Activated B cell treated with CpG ODN at 0.5 μM for 24 hours (primary cell): ENCODE results near the gene WDR31. TPM values are rescaled to one million over a fixed set of nuclear protein-coding genes. Genes with fewer than 3 reads are reported as not detected.

Source experiments
- ATAC-seq: fragments of 200-7000 bp; cut with Tn5 transposase; one replicate; pipeline ENCODE4 v1.10.0; 2021; ENCODE audit warnings: low read depth, mild to moderate bottlenecking, moderate library complexity
- CTCF ChIA-PET: fragments of 350-600 bp; sonication (Branson Sonifier 250); formaldehyde crosslinking; loops from one replicate; lab custom pipeline; 2021; ENCODE audit warnings: antibody characterized with exemption; lab: Charles Lee
- POLR2A ChIA-PET: fragments of 350-600 bp; sonication (Branson Sonifier 250); formaldehyde crosslinking; loops from one replicate; lab custom pipeline; 2021; ENCODE audit warnings: antibody characterized with exemption; lab: Charles Lee
- DNase-seq: peaks from one replicate; pipeline ENCODE4 v3.0.0; 2022
- H3K27ac Mint-ChIP-seq: one replicate; pipeline ENCODE4 v1.8.0; 2020; ENCODE audit warnings: mixed read lengths
- H3K27me3 Mint-ChIP-seq: one replicate; pipeline ENCODE4 v1.8.0; 2021; ENCODE audit warnings: mixed read lengths
- H3K36me3 Mint-ChIP-seq: one replicate; pipeline ENCODE4 v1.8.0; 2021; ENCODE audit warnings: low read depth, mixed read lengths
- H3K4me1 Mint-ChIP-seq: one replicate; pipeline ENCODE4 v1.8.0; 2021; ENCODE audit warnings: mixed read lengths
- H3K4me3 Mint-ChIP-seq: one replicate; pipeline ENCODE4 v1.8.0; 2020; ENCODE audit warnings: mild to moderate bottlenecking, mixed read lengths
- H3K9me3 Mint-ChIP-seq: one replicate; pipeline ENCODE4 v1.8.0; 2020; ENCODE audit warnings: mixed read lengths
- CTCF ChIP-seq: fragments of 200-600 bp; IDR thresholded peaks from one replicate; pipeline ENCODE4 v1.8.0; 2022; ENCODE audit warnings: antibody characterized with exemption, mild to moderate bottlenecking
- intact Hi-C: fragments of 100-400 bp; cut with micrococcal nuclease; formaldehyde crosslinking; loops from one replicate; pipeline ENCODE4 v1.15.1; 2024
- total RNA-seq: library from RNA; stranded (reverse); gene quantifications from 2 replicates; pipeline ENCODE4 v1.2.3, GENCODE V29; 2022

Gene WDR31
- total RNA-seq, 1 donor from 2014 or later = 0.73 TPM

DNA sequence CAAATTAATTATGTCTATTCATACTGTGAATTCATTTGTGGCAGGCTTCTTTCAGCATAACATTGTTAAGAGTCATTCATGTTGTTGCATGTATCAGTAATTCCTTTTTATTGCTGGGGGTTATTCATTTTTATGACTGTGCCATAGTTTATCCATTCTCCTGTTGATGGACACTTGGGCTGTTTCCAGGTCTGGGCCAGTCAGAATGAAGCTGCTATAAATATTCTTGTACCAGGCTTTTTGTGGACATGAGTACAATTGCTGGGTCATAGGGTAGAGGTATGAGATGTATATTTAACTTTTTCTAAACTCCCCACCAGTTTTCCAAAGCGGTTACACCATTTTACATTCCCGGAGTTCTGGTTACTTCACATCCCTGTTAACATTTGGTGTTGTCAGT lies 51.0 kb downstream of the WDR31 start:
- H3K9me3 Mint-ChIP-seq = no peaks in the 10 kb centered on the region
- no peaks in the 10 kb centered on the region for H3K27me3 Mint-ChIP-seq
- no peak overlapping the region for H3K27ac Mint-ChIP-seq
- ChIA-PET CTCF (no interaction called here), POLR2A (no interaction called here)
- TF ChIP-seq CTCF = no peak
- H3K4me1 Mint-ChIP-seq = no peaks in the 10 kb centered on the region
- peaks cover 84% of the 10 kb centered on the region for H3K36me3 Mint-ChIP-seq
- ATAC-seq = no peak
- no peak overlapping the region for H3K4me3 Mint-ChIP-seq
- no peak for DNase-seq
- intact Hi-C loops = no loop called here

GRCh38 chr9:113281356-113281755 lies 58.7 kb downstream of the WDR31 start:
- intact Hi-C loops = no loop called here
- ChIA-PET POLR2A (interaction anchor here (0.6 kb wide), 1 partner anchor 488 kb away, joined by 8 read pairs; no protein-coding TSS in a partner anchor), CTCF (no interaction called here)
- Mint-ChIP-seq H3K36me3 (peaks cover 76% of the 10 kb centered on the region), H3K4me1 (peaks cover 4% of the 10 kb centered on the region), H3K9me3 (no peaks in the 10 kb centered on the region), H3K27me3 (no peaks in the 10 kb centered on the region), H3K27ac (no peak overlapping the region), H3K4me3 (no peak overlapping the region)
- ATAC-seq = no peak
- no peak for DNase-seq
- TF ChIP-seq CTCF = no peak

DNA sequence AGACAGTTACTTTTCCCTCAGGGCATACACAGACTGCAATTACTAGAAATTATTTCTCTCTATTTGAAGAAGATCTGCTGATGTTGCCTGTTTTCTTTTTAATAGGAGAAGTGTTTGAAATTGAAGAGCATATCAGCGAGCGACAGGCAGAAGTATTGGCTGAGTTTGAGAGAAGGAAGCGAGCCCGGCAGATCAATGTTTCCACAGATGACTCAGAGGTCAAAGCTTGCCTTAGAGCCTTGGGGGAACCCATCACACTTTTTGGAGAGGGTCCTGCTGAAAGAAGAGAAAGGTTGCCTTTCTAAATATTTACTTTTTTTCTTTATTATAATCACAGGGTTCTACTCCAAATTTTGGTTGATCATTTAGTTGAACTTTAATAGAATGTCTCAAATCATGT lies 61.2 kb downstream of the WDR31 start:
- Mint-ChIP-seq H3K4me3 (no peak overlapping the region), H3K9me3 (no peaks in the 10 kb centered on the region), H3K36me3 (peaks cover 60% of the 10 kb centered on the region), H3K4me1 (peaks cover 9% of the 10 kb centered on the region), H3K27me3 (no peaks in the 10 kb centered on the region), H3K27ac (no peak overlapping the region)
- ChIA-PET POLR2A (no interaction called here), CTCF (no interaction called here)
- ATAC-seq (no peak), DNase-seq (no peak)
- no peak for TF ChIP-seq CTCF
- intact Hi-C loops = loop anchor here (5.0 kb wide), 1 partner anchor 1797 kb away; the partner anchor contains the start of gene ECPAS

GRCh38 chr9:113275157-113276131 lies 64.6 kb downstream of the WDR31 start, which contains the start of the genes CDC26 and PRPF4:
CDC26 (minus strand) TSS chr9:113275572; CDS start chr9:113272507, 3,065 bp downstream.
PRPF4 (plus strand) TSS chr9:113275658; CDS start chr9:113275744, 86 bp downstream.
- Mint-ChIP-seq H3K4me3 (no peak within 1 kb of the TSS), H3K27ac (no peak within 1 kb of the TSS), H3K9me3 (no peaks in the 10 kb centered on the region), H3K36me3 (peaks cover 54% of the 10 kb centered on the region), H3K27me3 (no peaks in the 10 kb centered on the region), H3K4me1 (peaks cover 9% of the 10 kb centered on the region)
- intact Hi-C loops = loop anchor here (1.0 to 5.0 kb wide), 8 partner anchors 54 to 1793 kb away; partner anchors contain the start of genes C9orf43, ECPAS, FKBP15 and POLE3
- ATAC-seq (peak; percentile 88), DNase-seq (peak; percentile 92)
- ChIA-PET POLR2A (interaction anchor here (0.6 to 2.6 kb wide), 20 partner anchors 9 to 1792 kb away, joined by 3 to 41 read pairs (median 6); partner anchors contain the start of genes ALAD, BSPRY, C9orf43 and DNAJC25), CTCF (interaction anchor here (0.7 to 7.0 kb wide), 21 partner anchors 34 to 601 kb away, joined by 3 to 91 read pairs (median 4); partner anchors contain the start of genes ALAD, FKBP15, SLC31A1 and WDR31)
- TF ChIP-seq CTCF = no peak
